COLO668 (cell line): ENCODE measurements around the gene KRTAP1-3.
"Not testable (repeated sequence)": the region's sequence is repeated elsewhere in the genome, so short reads cannot be mapped to it uniquely, and the experiment has no call there.

Source experiments
- DNase-seq: peaks from one replicate; lab custom pipeline; 2025; ENCODE audit not compliant: unreplicated experiment; lab: John Stamatoyannopoulos, UW

KRTAP1-3 gene

DNA sequence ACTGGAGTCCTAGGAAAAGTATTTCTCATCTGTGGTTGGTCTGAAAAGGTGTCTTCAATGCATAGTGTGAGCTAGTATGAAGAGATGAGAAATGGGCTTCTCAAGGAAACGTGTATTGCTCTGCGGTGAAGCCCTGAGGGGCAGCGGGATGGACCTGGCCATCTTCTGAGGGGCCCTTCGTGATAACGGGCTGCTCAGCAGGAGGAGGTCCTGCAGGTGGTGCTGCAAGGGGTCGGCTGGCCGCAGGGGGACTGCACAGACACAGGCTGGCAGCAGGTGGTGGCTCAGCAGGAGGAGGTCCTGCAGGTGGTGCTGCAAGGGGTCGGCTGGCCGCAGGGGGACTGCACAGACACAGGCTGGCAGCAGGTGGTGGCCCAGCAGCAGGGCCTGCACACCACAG is 19.9 kb upstream of the KRTAP1-3 start:
- not testable (repeated sequence) for DNase-seq

DNA sequence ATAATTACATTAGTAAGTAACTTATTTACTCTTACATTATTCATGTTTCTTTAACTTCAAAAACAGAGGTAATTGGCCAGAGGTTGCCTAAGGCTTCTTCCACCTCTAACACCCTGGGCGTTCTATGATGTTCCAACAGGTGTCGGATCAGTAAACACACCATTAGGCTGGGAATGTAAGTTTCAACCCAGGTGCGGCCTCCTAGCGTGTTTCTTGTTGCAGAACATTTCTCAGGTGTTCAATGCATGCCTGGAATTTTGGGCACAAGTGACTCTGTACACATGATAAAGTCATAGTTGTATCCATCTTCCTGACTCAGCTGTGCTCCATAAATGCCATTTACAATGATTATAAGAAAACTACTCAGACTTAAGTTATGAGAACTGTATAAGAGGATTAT is 19.4 kb upstream of the KRTAP1-3 start:
- DNase-seq, result no peak

DNA sequence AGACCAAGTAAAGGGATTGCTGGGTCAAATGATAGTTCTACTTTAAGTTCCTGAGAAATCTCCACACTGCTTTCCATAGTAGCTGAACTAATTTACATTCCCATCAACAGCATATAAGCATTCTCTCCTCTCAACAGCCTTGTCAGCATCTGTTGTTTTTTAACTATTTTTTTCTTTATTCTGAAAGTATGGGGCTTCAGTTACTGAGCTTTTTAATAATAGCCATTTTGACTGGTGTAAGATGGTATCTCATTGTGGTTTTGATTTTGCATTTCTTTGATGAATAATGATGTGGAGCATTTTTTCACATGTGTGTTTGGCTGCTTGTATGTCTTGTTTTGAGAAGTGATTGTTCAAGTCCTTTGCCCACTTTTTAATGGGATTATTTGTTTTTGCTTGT is 17.9 kb upstream of the KRTAP1-3 start:
- no peak for DNase-seq

DNA sequence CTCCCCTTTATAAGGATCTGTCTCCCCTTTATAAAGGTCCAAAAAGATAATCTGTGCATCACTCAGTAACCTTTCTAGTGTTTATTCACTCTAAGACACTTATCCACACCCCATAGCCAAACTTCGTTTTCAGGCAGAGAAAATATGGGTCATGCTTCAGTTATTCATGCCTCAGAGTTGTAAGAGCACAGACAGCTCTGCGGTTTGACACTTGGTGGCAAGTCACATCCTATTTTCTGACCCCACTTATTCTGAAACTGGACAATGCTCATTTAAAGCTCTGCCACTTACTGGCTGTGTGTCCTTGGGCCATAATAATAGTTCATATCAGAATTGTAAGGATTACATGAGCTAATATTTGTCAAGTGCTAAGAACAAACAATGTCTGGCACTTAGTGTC is 14.4 kb upstream of the KRTAP1-3 start:
- DNase-seq, result no peak

DNA sequence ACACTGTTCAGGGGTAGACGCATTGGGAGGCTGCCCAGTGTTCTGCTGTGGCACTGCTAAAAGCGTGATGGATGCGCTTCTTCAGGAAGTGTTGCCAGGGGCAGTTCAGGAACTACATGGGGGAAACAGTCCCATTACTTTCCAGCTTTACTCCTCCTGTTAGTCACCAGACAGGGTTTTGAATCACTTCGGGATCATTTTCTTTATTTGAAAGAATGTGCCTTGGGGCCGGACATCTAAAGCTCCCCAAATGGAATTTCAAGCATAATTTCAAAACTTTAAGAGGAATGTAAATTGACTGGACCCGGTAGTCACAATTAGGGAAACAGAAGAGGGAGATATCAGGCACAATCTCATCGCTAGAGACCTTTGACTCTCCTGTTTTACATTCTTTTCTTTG is 13.8 kb upstream of the KRTAP1-3 start:
- no peak for DNase-seq

DNA sequence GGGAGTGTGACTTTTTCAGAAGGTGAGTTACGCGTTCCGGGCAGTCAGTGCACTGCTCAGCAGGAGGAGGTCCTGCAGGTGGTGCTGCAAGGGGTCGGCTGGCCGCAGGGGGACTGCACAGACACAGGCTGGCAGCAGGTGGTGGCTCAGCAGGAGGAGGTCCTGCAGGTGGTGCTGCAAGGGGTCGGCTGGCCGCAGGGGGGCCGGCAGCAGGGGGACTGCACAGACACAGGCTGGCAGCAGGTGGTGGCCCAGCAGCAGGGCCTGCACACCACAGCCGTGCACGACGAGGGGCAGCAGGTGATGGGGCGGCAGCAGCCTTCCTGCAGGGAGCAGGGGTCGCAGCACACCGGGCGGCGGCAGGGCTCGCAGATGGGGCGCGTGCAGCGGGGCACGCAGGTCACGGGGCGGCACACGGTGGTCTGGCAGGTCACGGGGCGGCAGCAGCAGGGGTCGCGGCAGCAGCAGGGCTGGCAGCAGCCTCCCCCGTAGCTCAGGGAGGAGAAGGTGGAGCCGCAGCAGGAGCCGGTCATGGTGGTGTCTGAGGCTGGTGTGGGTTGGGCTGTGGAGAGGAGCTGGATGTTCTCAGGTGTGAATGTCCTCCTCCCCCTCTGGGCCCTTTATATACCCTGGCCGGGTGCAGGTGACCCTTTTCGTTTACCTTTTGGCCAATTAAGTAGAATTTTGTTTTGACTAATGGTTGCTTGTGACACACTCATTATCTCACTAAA is 12.2 kb upstream of the KRTAP1-3 start, which contains the start of gene KRTAP2-1:
Gene KRTAP2-1, minus strand, starts transcription at position 582 of the 731 bp plus-strand sequence. Its CDS starts 49 bp downstream, at position 533.
- DNase-seq, result not testable (repeated sequence)

DNA sequence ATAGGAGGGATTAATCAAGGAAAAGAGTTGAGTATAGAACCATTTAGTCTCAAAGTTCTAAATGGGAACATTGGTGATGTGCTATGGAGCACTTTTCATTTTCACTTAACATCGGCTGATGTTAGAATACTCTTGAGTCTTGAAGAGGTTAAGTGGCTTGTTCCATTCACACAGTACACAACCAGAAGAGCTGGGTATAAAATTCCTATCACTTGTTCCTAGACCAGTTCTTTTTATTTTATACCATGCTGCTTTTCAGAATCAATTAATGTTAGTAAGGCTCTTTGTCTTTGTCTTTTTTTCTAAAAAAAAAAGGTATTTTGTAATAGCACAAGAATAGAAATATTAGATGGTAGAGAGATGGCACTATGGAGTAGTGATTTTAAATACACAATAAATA is 8.3 kb upstream of the KRTAP1-3 start:
- DNase-seq, result no peak

DNA sequence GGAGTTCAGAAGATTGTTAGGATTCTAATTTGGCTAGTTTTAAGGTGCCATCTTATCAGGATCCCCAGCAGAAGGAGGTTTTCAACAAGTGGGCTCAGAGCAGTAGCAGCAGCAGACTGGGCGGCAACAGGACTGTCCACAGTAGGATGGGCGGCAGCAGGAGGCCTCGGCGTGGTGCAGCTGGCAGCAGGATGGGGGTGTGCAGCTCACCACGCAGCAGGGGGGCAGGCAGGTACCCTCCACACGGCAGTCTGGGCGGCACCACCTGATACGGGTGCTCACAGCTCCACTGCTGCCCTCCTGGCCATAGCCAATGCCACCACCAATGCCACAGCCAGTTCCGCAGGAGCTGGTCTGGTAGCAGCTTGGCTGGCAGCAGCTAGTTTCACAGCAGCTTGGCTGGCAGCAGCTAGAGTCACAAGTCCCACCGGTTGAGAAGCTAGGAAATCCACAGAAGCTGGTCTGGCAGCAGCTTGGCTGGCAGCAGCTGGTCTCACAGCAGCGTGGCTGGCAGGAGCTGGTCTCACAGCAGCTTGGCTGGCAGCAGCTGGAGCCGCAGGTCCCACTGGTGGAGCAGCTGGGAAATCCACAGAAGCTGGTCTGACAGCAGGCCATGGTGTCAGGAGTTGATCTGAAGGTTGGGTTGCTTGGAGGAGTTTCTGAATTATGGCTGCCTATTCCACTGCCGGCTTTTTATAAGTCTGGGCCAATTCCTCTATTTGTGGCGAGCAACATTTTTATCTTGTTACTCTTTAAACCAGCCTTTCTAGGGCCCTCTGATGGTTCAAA is 6.3 kb upstream of the KRTAP1-3 start, which contains the start of gene KRTAP1-1:
Gene KRTAP1-1, minus strand, starts transcription at position 668 of the 789 bp plus-strand sequence. Its CDS starts 53 bp downstream, at position 615.
- peak; percentile 18 for DNase-seq

DNA sequence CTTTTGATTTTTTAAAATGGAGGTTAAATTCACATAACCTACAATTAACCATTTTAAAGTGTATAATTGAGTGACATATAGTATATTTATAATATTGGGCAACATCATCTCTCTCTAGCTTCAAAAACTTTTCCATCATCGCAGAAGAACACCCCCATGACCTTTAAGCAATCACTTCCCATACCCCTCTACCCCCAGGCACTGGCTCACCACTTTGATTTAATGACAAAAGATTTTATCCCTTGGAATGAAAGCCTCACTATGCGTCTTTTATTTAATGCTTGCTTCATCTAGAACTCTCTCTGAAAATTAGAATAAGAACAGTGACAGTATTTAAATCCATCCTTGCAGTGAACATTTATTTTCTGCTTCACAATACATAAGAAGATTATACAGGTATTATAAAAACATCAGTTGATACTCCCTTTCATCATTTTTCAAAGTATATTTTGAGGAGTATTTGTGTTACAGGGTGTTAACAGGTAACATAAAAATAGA is 3.2 kb upstream of the KRTAP1-3 start:
- no peak for DNase-seq

DNA sequence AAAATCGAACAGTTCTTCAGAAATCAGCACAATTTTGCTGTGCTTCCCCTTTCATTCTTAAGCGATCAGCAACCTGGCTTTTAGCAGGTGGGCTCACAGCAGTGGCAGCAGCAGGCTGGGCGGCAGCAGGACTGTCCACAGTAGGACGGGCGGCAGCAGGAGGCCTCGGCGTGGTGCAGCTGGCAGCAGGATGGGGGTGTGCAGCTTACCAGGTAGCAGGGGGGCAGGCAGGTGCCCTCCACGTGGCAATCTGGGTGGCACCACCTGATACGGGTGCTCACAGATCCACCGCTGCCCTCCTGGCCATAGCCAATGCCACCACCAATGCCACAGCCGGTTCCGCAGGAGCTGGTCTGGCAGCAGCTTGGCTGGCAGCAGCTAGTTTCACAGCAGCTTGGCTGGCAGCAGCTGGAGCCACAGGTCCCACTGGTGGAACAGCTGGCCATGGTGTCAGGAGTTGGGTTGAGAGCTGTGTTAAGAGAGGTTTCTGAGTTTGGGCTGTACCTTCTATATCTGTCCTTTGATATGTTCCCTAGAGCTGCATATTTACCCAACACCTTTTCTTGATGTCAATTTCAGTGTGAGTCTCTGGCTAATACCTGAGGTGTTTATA is 4.9 kb downstream of the KRTAP1-3 start, which contains the start of gene KRTAP1-4:
Gene KRTAP1-4, minus strand, starts transcription at position 563 of the 613 bp plus-strand sequence. Its CDS starts 117 bp downstream, at position 446.
- DNase-seq, result no peak

DNA sequence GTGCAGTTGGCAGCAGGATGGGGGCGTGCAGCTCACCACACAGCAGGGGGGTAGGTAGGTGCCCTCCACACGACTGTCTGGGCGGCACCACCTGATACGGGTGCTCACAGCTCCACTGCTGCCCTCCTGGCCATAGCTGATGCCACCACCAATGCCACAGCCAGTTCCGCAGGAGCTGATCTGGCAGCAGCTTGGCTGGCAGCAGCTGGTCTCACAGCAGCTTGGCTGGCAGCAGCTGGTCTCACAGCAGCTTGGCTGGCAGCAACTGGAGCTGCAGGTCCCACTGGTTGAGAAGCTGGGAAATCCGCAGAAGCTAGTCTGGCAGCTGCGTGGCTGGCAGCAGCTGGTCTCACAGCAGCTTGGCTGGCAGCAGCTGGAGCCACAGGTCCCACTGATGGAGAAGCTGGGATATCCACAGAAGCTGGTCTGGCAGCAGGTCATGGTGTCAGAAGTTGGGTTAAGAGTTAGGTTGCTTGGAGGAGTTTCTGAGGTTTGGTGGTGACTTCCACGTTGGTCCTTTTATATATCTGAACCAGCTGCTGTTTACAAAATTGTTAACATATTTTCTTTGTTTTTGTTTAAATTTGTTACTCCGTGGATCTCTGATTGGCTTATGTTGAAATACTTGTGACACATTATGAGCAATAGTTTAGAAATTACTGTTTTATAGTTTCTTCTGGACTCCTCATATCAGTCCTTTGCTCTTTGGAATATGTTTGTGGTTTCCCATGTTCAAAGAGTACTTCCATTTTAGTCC is 7.8 kb downstream of the KRTAP1-3 start, which contains the start of gene KRTAP1-5:
Gene KRTAP1-5, minus strand, starts transcription at position 494 of the 757 bp plus-strand sequence. Its CDS starts 53 bp downstream, at position 441.
- peak; percentile 5 for DNase-seq

DNA sequence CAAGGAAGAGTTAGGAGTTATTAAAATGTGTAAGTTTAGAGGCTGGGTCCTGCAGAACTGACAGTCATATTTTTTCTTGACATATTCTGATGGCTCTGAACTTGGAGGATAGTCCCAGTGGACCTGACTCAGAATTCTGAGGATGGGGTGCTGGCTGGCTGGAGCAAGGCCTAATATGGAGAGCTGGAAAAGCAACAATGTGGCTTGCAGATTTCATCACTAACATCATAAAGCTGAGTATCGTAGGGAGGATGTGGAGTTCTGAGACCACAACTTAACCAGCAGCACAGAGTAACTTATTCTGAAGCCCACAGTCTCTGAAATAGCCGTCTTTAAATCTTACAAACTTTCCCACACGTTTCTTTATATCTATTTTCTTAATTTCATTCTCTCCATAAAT is 10.0 kb downstream of the KRTAP1-3 start:
- DNase-seq, result no peak

DNA sequence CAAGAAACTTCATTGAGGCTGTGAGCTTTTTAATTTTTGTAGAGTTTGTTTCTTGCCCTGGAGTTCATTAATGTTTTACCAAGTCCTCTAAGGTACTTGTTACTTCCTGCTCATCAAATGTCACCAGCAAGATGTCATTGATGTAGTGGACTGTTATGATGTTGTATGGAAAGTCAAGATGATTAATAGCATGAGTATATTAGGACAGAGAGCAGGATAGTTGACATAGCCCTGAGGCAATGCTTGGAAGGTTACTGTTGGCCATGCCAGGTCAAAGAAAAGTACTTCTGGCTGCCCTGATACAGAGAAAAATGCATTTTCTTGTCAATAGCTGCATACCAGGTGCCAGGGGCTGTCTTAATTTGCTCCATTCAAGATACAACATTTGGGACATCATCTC is 14.3 kb downstream of the KRTAP1-3 start:
- no peak for DNase-seq

DNA sequence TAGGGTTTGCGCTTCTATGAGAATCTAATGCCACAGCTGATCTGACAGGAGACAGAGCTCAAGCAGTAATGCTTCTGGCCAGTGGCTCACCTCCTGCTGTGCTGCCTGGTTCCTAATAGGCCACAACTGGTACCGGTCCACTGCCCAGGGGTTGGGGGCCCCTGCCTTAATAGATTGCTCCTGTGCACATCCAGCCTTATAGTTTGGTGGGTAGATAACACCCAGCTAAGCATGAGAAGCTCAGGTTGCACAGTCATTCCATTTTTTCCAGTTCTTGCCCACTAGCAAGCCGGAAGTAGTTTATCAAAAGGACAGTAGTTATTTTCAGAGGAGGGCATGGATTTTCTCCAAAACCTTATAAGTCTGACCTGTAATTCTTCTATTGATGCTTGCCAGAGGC is 15.3 kb downstream of the KRTAP1-3 start:
- DNase-seq, result no peak

DNA sequence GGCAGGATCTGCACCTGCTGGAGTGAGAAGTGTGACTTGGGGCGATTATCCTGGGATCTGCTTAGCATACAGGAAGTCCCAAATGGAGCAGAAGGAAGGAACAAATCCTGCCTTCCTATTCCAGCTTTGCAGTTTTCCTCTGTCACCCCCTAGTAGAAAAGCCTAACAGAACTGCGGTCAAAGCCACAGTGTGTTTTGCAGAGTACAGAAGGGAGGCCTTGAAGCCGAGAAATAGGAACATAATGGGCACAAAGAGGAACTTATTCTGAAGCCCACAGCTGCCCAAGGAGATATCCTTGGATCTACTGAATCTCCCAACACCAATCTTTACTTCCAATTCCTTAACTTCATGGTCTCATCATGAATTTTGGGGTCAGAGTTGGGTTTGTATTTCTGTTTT is 16.1 kb downstream of the KRTAP1-3 start:
- DNase-seq, result no peak

DNA sequence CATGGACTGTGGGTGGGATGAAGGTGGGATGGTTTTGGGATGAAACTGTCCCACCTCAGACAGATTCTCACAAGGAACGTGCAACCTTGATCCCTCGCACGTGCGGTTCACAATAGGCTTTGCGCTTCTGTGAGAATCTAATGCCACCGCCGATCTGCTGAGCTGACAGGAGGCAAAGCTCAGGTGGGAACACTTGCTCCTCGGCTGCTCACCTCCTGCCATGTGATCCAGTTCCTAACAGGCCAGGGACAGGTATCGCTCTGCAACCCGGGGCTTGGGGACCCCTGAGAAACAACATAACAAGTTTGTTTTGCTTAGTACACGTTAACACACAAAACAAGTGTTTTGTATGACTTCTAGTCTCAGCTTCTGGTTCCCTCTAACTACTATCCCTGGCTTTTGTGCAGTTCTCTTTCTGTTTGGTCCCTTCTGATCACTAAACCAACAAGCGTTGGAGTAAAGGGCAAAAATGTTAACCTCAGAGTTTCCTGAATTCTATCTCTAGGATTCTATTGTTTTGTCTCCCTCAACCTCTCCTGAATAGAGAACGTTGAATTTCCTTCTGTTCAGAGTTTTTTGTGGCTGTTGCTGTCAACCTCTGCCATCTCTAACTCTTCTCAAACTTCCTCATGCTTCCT is 18.0 kb downstream of the KRTAP1-3 start:
- no peak for DNase-seq

DNA sequence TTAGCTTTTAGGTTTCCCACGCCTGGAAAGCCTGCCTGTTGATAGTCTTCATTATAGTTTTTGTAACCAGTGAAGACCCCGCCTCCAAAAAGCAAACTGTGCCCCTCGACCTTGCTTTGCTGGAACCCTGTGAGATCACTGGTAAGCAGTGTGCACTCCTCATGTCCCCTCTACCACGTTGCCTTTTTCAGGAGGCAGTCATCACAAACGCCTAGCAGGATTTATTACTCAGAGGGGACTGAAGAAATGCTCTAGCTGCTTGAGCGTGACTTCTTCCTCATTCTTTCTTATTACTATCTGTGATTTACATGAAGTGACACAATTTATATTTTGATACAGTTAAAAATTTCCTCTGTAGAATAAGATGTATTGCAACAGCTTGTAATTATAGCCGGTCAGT is 19.2 kb downstream of the KRTAP1-3 start:
- no peak for DNase-seq

DNA sequence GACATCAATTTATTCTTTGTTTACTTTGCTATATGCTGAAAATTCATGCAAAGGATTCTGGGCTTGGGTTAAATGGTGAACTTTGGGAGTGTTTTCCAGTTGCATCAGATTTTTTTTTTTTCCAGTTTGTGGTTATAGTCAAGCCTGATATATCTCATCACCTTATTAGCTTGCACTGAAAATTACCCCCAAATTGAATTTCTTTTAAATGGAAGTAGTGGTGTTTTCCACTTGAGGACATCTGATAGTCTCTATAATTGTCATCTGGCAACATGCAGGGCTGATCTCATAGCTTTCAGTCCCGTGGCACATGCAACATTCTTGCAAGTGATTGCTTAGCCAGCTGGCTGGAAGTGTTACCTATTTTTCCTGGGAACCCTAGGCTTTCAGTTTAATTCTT is 21.1 kb downstream of the KRTAP1-3 start:
- no peak for DNase-seq

DNA sequence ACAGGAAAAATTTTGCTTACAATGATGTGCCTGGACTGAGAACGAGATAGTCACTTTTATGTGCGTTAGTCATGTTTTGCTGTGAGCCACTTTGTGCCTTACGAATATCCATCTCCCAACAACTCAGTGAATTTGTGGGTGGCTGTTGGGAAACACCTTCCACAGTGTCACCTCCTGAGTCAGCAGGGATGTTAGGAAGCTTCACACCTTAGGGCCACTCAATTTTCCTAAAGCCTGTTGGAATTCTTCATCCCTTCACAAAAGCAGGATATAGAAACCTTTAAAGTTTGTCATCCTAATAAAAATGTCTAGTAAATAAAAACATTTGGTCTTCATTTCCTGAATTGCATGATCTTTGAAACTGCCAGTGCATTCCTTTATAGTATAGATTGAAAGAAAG is 21.5 kb downstream of the KRTAP1-3 start:
- no peak for DNase-seq
